Activated CD8-positive, alpha-beta T cell treated with anti-CD3 and anti-CD28 coated beads for 36 hours (primary cell): ENCODE results near the gene CREG2. TPM values are rescaled to one million over a fixed set of nuclear protein-coding genes. Genes with fewer than 3 reads are reported as not detected.
A peak's percentile ranks its signal among the peaks of the same experiment; 100 is the strongest.

Experiments
- ATAC-seq: fragments of 200-7000 bp; cut with Tn5 transposase; one replicate; pipeline ENCODE4 v1.10.0; 2021; ENCODE audit warnings: mild to moderate bottlenecking, moderate library complexity
- CTCF ChIA-PET: fragments of 350-600 bp; sonication (Branson Sonifier 250); formaldehyde crosslinking; loops from one replicate; lab custom pipeline; 2021; ENCODE audit warnings: antibody characterized with exemption; lab: Charles Lee
- POLR2A ChIA-PET: fragments of 350-600 bp; sonication (Branson Sonifier 250); formaldehyde crosslinking; loops from one replicate; lab custom pipeline; 2021; ENCODE audit warnings: antibody characterized with exemption; lab: Charles Lee
- DNase-seq: peaks from one replicate; pipeline ENCODE4 v3.0.0-alpha.2; 2020
- H3K27ac Mint-ChIP-seq: one replicate; pipeline ENCODE4 v1.8.0; 2021; ENCODE audit warnings: mild to moderate bottlenecking, mixed read lengths
- H3K27me3 Mint-ChIP-seq: one replicate; pipeline ENCODE4 v1.8.0; 2021; ENCODE audit warnings: mixed read lengths
- H3K36me3 Mint-ChIP-seq: one replicate; pipeline ENCODE4 v1.8.0; 2021; ENCODE audit warnings: low read depth, mixed read lengths
- H3K4me1 Mint-ChIP-seq: one replicate; pipeline ENCODE4 v1.8.0; 2021; ENCODE audit warnings: low read depth, mixed read lengths
- H3K4me3 Mint-ChIP-seq: one replicate; pipeline ENCODE4 v1.8.0; 2021; ENCODE audit warnings: mild to moderate bottlenecking, moderate library complexity, mixed read lengths
- H3K9me3 Mint-ChIP-seq: one replicate; pipeline ENCODE4 v1.8.0; 2021; ENCODE audit warnings: mixed read lengths
- CTCF ChIP-seq: fragments of 200-600 bp; IDR thresholded peaks from one replicate; pipeline ENCODE4 v1.8.0; 2022; ENCODE audit warnings: antibody characterized with exemption, mild to moderate bottlenecking
- intact Hi-C: fragments of 100-400 bp; cut with micrococcal nuclease; formaldehyde crosslinking; loops from one replicate; pipeline ENCODE4 v1.10.0; 2022
- total RNA-seq, 2 experiments: library from RNA; stranded (reverse); gene quantifications; one replicate each; pipeline ENCODE4 v1.2.3, GENCODE V29; 2021

The CREG2 gene
- total RNA-seq, 2 experiments from 2014 or later: not detected

GRCh38 chr2:101310834-101311695 lies 76.2 kb downstream of the CREG2 start:
- Mint-ChIP-seq H3K36me3 (peaks cover 11% of the 10 kb centered on the region), H3K27ac (peak overlapping the region; percentile 80), H3K27me3 (no peaks in the 10 kb centered on the region), H3K4me1 (peaks cover 47% of the 10 kb centered on the region), H3K9me3 (no peaks in the 10 kb centered on the region), H3K4me3 (peak overlapping the region; percentile 31)
- intact Hi-C loops: no loop called here
- ChIA-PET CTCF (interaction anchor here (1.0 to 2.8 kb wide), 5 partner anchors 19 to 164 kb away, joined by 3 to 13 read pairs (median 3); partner anchors contain the start of gene RFX8), POLR2A (interaction anchor here (0.9 to 1.9 kb wide), 3 partner anchors 17 to 308 kb away, joined by 3 to 6 read pairs (median 3); no protein-coding TSS in a partner anchor)
- DNase-seq (peak; percentile 35), ATAC-seq (no peak)
- TF ChIP-seq CTCF: no peak

GRCh38 chr2:101310090-101310833 lies 77.0 kb downstream of the CREG2 start:
- peaks cover 47% of the 10 kb centered on the region for H3K4me1 Mint-ChIP-seq
- intact Hi-C loops: no loop called here
- no peak for ATAC-seq
- ChIA-PET CTCF (interaction anchor here (1.0 to 2.8 kb wide), 4 partner anchors 20 to 164 kb away, joined by 3 to 13 read pairs (median 4); partner anchors contain the start of gene RFX8), POLR2A (interaction anchor here (1.1 to 2.2 kb wide), 4 partner anchors 17 to 308 kb away, joined by 3 to 14 read pairs (median 8); no protein-coding TSS in a partner anchor)
- no peaks in the 10 kb centered on the region for H3K9me3 Mint-ChIP-seq
- no peak for DNase-seq
- H3K27ac Mint-ChIP-seq: no peak overlapping the region
- no peaks in the 10 kb centered on the region for H3K27me3 Mint-ChIP-seq
- TF ChIP-seq CTCF: no peak
- H3K36me3 Mint-ChIP-seq: peaks cover 18% of the 10 kb centered on the region
- H3K4me3 Mint-ChIP-seq: no peak overlapping the region

- Mint-ChIP-seq H3K27ac (peak within 1 kb of the TSS; percentile 98), H3K4me1 (peaks cover 58% of the 10 kb centered on the region), H3K36me3 (peaks cover 25% of the 10 kb centered on the region), H3K27me3 (no peaks in the 10 kb centered on the region), H3K4me3 (peak within 1 kb of the TSS; percentile 95), H3K9me3 (no peaks in the 10 kb centered on the region)
- intact Hi-C loops: loop anchor here (5.0 kb wide), 1 partner anchor 56 kb away; the partner anchor contains the start of gene CNOT11
- DNase-seq (peak; percentile 91), ATAC-seq (peak; percentile 77)
- POLR2A ChIA-PET: interaction anchor here (0.6 to 2.2 kb wide), 12 partner anchors 9 to 437 kb away, joined by 3 to 14 read pairs (median 7); no protein-coding TSS in a partner anchor
- TF ChIP-seq CTCF: no peak
- CTCF ChIA-PET: interaction anchor here (0.8 to 1.7 kb wide), 5 partner anchors 10 to 57 kb away, joined by 3 to 5 read pairs (median 3); no protein-coding TSS in a partner anchor
Measured at GRCh38 chr2:101308432-101309210, 78.7 kb downstream of the CREG2 start, which contains the start of gene RNF149. RNF149 (minus strand) TSS chr2:101308701; CDS start chr2:101308588, 113 bp downstream.

GRCh38 chr2:101307950-101308431 lies 79.3 kb downstream of the CREG2 start:
- ChIA-PET POLR2A (interaction anchor here (0.8 to 2.2 kb wide), 9 partner anchors 8 to 305 kb away, joined by 4 to 14 read pairs (median 8); no protein-coding TSS in a partner anchor), CTCF (interaction anchor here (0.8 to 1.7 kb wide), 4 partner anchors 9 to 56 kb away, joined by 3 to 5 read pairs (median 3); no protein-coding TSS in a partner anchor)
- no peaks in the 10 kb centered on the region for H3K27me3 Mint-ChIP-seq
- H3K9me3 Mint-ChIP-seq: no peaks in the 10 kb centered on the region
- H3K27ac Mint-ChIP-seq: peak overlapping the region; percentile 98
- no peak for TF ChIP-seq CTCF
- ATAC-seq (peak; percentile 6), DNase-seq (peak; percentile 45)
- intact Hi-C loops: loop anchor here (5.0 kb wide), 1 partner anchor 56 kb away; the partner anchor contains the start of gene CNOT11
- peak overlapping the region; percentile 95 for H3K4me3 Mint-ChIP-seq
- peaks cover 26% of the 10 kb centered on the region for H3K36me3 Mint-ChIP-seq
- H3K4me1 Mint-ChIP-seq: peaks cover 61% of the 10 kb centered on the region
